Spleen (tissue), 11 donors: ENCODE measurements around the gene TEDC2. TPM values are rescaled to one million over a fixed set of nuclear protein-coding genes. Genes with fewer than 3 reads are reported as not detected.
A peak's percentile ranks its signal among the peaks of the same experiment; 100 is the strongest.

ENCODE experiments used
- DNase-seq: peaks from one replicate; pipeline ENCODE4 v3.0.0-alpha.2; 2020
- H3K27ac ChIP-seq, 8 donors: fragments of 200-600 bp; sonication (generic) in 7 of 8; 1 replicate in 4 of 8; 2 replicates in 4 of 8; pipeline versions ENCODE4 v1.5.0 to v1.8.0; 2016 to 2021; ENCODE audit warnings: inconsistent platforms in 4 of 8, mild to moderate bottlenecking in 4 of 8, moderate library complexity in 1 of 8
- H3K27me3 ChIP-seq, 7 donors: fragments of 200-600 bp; sonication (generic) in 6 of 7; replicated peaks in 1 of 7; 1 replicate in 4 of 7; 2 replicates in 3 of 7; pipeline versions ENCODE4 v1.5.0 to v1.8.0; 2016 to 2021; ENCODE audit warnings: inconsistent platforms in 3 of 7, mild to moderate bottlenecking in 1 of 7
- H3K36me3 ChIP-seq, 6 donors: fragments of 200-600 bp; sonication (generic) in 5 of 6; 1 replicate in 4 of 6; 2 replicates in 2 of 6; pipeline versions ENCODE4 v1.5.0 to v1.8.0; 2016 to 2021; ENCODE audit warnings: inconsistent platforms in 2 of 6
- H3K4me1 ChIP-seq, 6 donors: fragments of 200-600 bp; sonication (generic) in 5 of 6; 1 replicate in 3 of 6; 2 replicates in 3 of 6; pipeline versions ENCODE4 v1.5.0 to v1.8.0; 2016 to 2021; ENCODE audit warnings: inconsistent platforms in 3 of 6
- H3K4me3 ChIP-seq, 8 donors: fragments of 200-600 bp; sonication (generic) in 7 of 8; 1 replicate in 4 of 8; 2 replicates in 4 of 8; pipeline versions ENCODE4 v1.5.0 to v1.8.0; 2016 to 2021; ENCODE audit warnings: inconsistent platforms in 4 of 8, mild to moderate bottlenecking in 4 of 8, moderate library complexity in 2 of 8
- H3K9me3 ChIP-seq, 8 donors: fragments of 200-600 bp; sonication (generic) in 7 of 8; 1 replicate in 4 of 8; 2 replicates in 4 of 8; pipeline versions ENCODE4 v1.5.0 to v1.8.0; 2016 to 2021; ENCODE audit warnings: inconsistent platforms in 4 of 8
- CTCF ChIP-seq, 11 experiments: fragments of 200-600 bp in 7 of 11; fragments of 450-650 bp in 4 of 11; sonication (generic) in 4 of 11; IDR thresholded peaks in 8 of 11; conservative IDR thresholded peaks in 3 of 11; 1 replicate in 7 of 11; 2 replicates in 4 of 11; pipeline versions ENCODE4 v1.4.0 to v1.8.0; 2016 to 2021; ENCODE audit warnings: antibody characterized with exemption in 11 of 11, inconsistent platforms in 4 of 11, mild to moderate bottlenecking in 1 of 11
- POLR2A ChIP-seq, 3 donors: fragments of 450-650 bp; IDR thresholded peaks; one replicate each; pipeline ENCODE4 v1.5.1; 2017; ENCODE audit warnings: antibody characterized with exemption in 3 of 3, mild to moderate bottlenecking in 1 of 3
- POLR2AphosphoS5 ChIP-seq, 3 donors: sonication (generic); formaldehyde crosslinking; IDR thresholded peaks; one replicate each; pipeline ENCODE4 v1.5.1; 2017; ENCODE audit warnings: antibody characterized with exemption in 3 of 3
- WGBS, 5 donors: extraction: QIAGEN DNeasy Blood & Tissue Kit in 3 of 5; methylation state at CpG; one replicate each; pipeline versions ENCODE4 v1.1.5 to v1.1.7; 2013 to 2018; 5-methylcytosine and 5-hydroxymethylcytosine counted together
- intact Hi-C: fragments of 100-400 bp; cut with DNase I; formaldehyde crosslinking; loops from one replicate; pipeline ENCODE4 v1.15.0; 2023; ENCODE audit warnings: low total_unique reads
- polyA plus RNA-seq, 3 donors: library from polyadenylated mRNA; stranded (reverse); fragments of 200-250 nt; gene quantifications; one replicate each; pipeline ENCODE4 v1.2.1, GENCODE V29; 2013
- total RNA-seq, 7 donors: library from RNA; depleted of rRNA in 3 of 7; stranded (reverse); fragments of >200 nt in 3 of 7; fragmentation: NEBNext Ultra II Directional in 4 of 7; extraction: Animal tissue kit (Norgen Biotek cat#: 25700) in 4 of 7; gene quantifications; one replicate each; pipeline versions ENCODE4 v1.1.0 to v1.2.1, GENCODE V29; 2016 to 2021
- donor health status: healthy with polysubstance abuse.
- donor health status: DM: no; HTN: no; CAD: no; lungs with moderate emphysema.
- donor health status: DM: no; HTN: no; CAD: no.
- donor health status: Bipolar disorder and iron deficiency.
- donor health status: healthy.
- donor health status: DM: no; HTN: no; CAD: no.
- donor health status: DM: yes; HTN: yes; CAD: no.

The TEDC2 gene
- total and polyA plus RNA-seq, 10 donors = 0.73 to 2.7 (median 1.6) TPM

- H3K9me3 ChIP-seq = no peaks in the 10 kb centered on the region
- 36 to 46% (median 44%) methylated on average over 29 of the region's 29 CpGs for WGBS, 5 donors
- peak overlapping the region in 1 of 8 donors; percentile 22 for H3K4me3 ChIP-seq
- no peaks in the 10 kb centered on the region for H3K27me3 ChIP-seq
- H3K4me1 ChIP-seq = peaks cover 7 to 61% (median 28%) of the 10 kb centered on the region in 6 donors
- intact Hi-C loops = no loop called here
- H3K27ac ChIP-seq = peak overlapping the region in 2 of 8 donors; percentile 38 to 57
- H3K36me3 ChIP-seq = peaks cover 0 to 18% (median 0%) of the 10 kb centered on the region in 6 donors
- peak; percentile 25 to 64 (median 63) for TF ChIP-seq POLR2AphosphoS5 (IDR thresholded peaks at IDR 0.05)
- peak in 10 of 11 experiments; percentile 11 to 63 (median 52) for TF ChIP-seq CTCF (IDR thresholded peaks at IDR 0.05 in 8 of 11, conservative IDR thresholded peaks at IDR 0.05 in 3 of 11)
- no peak for TF ChIP-seq POLR2A (IDR thresholded peaks at IDR 0.05)
- peak; percentile 93 for DNase-seq
Observed at GRCh38 chr16:2486645-2487516, 27.0 kb downstream of the TEDC2 start.

DNA sequence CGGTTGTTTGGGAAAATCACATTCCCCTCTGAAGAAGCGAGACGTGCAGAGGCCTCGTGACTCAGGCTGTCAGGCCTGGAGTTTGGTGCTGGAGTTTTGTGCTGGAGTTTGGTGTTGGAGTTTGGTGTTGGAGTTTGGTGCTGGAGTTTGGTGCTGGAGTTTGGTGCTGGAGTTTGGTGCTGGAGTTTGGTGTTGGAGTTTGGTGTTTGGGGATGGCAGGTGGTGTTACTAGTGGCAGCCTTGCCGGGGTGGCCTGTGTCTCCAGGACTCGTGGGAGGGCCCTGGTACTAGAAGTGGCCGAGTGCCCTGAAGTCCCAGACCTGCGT, 27.6 kb downstream of the TEDC2 start:
- Histone ChIP-seq H3K36me3 (peaks cover 0 to 18% (median 0%) of the 10 kb centered on the region in 6 donors), H3K27me3 (no peaks in the 10 kb centered on the region), H3K4me1 (peaks cover 7 to 56% (median 28%) of the 10 kb centered on the region in 6 donors), H3K27ac (peak overlapping the region in 1 of 8 donors; percentile 38), H3K4me3 (peak overlapping the region in 1 of 8 donors; percentile 22), H3K9me3 (no peaks in the 10 kb centered on the region)
- no peak for DNase-seq
- TF ChIP-seq POLR2AphosphoS5 (IDR thresholded peaks at IDR 0.05) (no peak), CTCF (IDR thresholded peaks at IDR 0.05 in 8 of 11, conservative IDR thresholded peaks at IDR 0.05 in 3 of 11) (no peak), POLR2A (IDR thresholded peaks at IDR 0.05) (no peak)
- 36 to 73% (median 50%) methylated on average over 5 to 8 of the region's 8 CpGs for WGBS, 5 donors
- intact Hi-C loops = no loop called here

GRCh38 chr16:2487903-2488531, 28.1 kb downstream of the TEDC2 start:
- H3K4me1 ChIP-seq = peaks cover 7 to 50% (median 27%) of the 10 kb centered on the region in 6 donors
- no peaks in the 10 kb centered on the region for H3K9me3 ChIP-seq
- no peaks in the 10 kb centered on the region for H3K27me3 ChIP-seq
- intact Hi-C loops = no loop called here
- TF ChIP-seq POLR2A (IDR thresholded peaks at IDR 0.05) = no peak
- no peak for TF ChIP-seq POLR2AphosphoS5 (IDR thresholded peaks at IDR 0.05)
- TF ChIP-seq CTCF (IDR thresholded peaks at IDR 0.05 in 8 of 11, conservative IDR thresholded peaks at IDR 0.05 in 3 of 11) = no peak
- peaks cover 0 to 18% (median 0%) of the 10 kb centered on the region in 6 donors for H3K36me3 ChIP-seq
- H3K4me3 ChIP-seq = no peak overlapping the region
- no peak for DNase-seq
- WGBS, 5 donors = 31 to 61% (median 43%) methylated on average over 9 to 15 of the region's 15 CpGs
- no peak overlapping the region for H3K27ac ChIP-seq

GRCh38 chr16:2489581-2489980, 29.7 kb downstream of the TEDC2 start:
- no peaks in the 10 kb centered on the region for H3K27me3 ChIP-seq
- DNase-seq = no peak
- 91 to 97% (median 96%) methylated on average over 14 to 16 of the region's 16 CpGs for WGBS, 5 donors
- no peak overlapping the region for H3K27ac ChIP-seq
- H3K4me1 ChIP-seq = peaks cover 7 to 44% (median 27%) of the 10 kb centered on the region in 6 donors
- no peaks in the 10 kb centered on the region for H3K9me3 ChIP-seq
- intact Hi-C loops = no loop called here
- peaks cover 0 to 18% (median 0%) of the 10 kb centered on the region in 6 donors for H3K36me3 ChIP-seq
- TF ChIP-seq POLR2AphosphoS5 (IDR thresholded peaks at IDR 0.05) = no peak
- no peak for TF ChIP-seq POLR2A (IDR thresholded peaks at IDR 0.05)
- no peak for TF ChIP-seq CTCF (IDR thresholded peaks at IDR 0.05 in 8 of 11, conservative IDR thresholded peaks at IDR 0.05 in 3 of 11)
- H3K4me3 ChIP-seq = no peak overlapping the region
